Smooth muscle cell (in vitro differentiated cells): Measurements from ENCODE around the gene FNBP1L. TPM values are rescaled to one million over a fixed set of nuclear protein-coding genes. Genes with fewer than 3 reads are reported as not detected.

Experiments
- DNase-seq: peaks from one replicate; lab custom pipeline; 2025; ENCODE audit not compliant: unreplicated experiment; lab: John Stamatoyannopoulos, UW
- H2AFZ ChIP-seq: fragments of 200-600 bp; sonication (generic); 2 replicates; pipeline ENCODE4 v1.6.0; 2016; ENCODE audit warnings: antibody characterized with exemption, low read depth, mild to moderate bottlenecking
- H3F3A ChIP-seq: fragments of 200-600 bp; sonication (generic); 2 replicates; pipeline ENCODE4 v1.6.0; 2017; ENCODE audit warnings: antibody characterized with exemption, low read depth
- H3K27ac ChIP-seq: fragments of 200-600 bp; sonication (generic); 2 replicates; pipeline ENCODE4 v1.5.1; 2016; ENCODE audit warnings: low read depth, mild to moderate bottlenecking
- H3K27me3 ChIP-seq: fragments of 200-600 bp; sonication (generic); 2 replicates; pipeline ENCODE4 v1.6.1; 2016; ENCODE audit warnings: low read depth, mild to moderate bottlenecking
- H3K36me3 ChIP-seq: fragments of 200-600 bp; sonication (generic); 2 replicates; pipeline ENCODE4 v1.5.1; 2016; ENCODE audit warnings: low read depth
- H3K4me1 ChIP-seq: fragments of 200-600 bp; sonication (generic); 2 replicates; pipeline ENCODE4 v1.5.1; 2016; ENCODE audit warnings: low read depth
- H3K4me2 ChIP-seq: fragments of 200-600 bp; sonication (generic); 2 replicates; pipeline ENCODE4 v1.6.0; 2016; ENCODE audit warnings: mild to moderate bottlenecking
- H3K4me3 ChIP-seq: fragments of 200-600 bp; sonication (generic); 2 replicates; pipeline ENCODE4 v1.5.1; 2016; ENCODE audit warnings: mild to moderate bottlenecking
- H3K79me2 ChIP-seq: fragments of 200-600 bp; sonication (generic); 2 replicates; pipeline ENCODE4 v1.6.0; 2016; ENCODE audit warnings: low read depth, mild to moderate bottlenecking
- H3K9ac ChIP-seq: fragments of 200-600 bp; sonication (generic); 2 replicates; pipeline ENCODE4 v1.6.0; 2016; ENCODE audit warnings: low read depth
- H3K9me3 ChIP-seq: fragments of 200-600 bp; sonication (generic); replicated peaks from 2 replicates; pipeline ENCODE4 v1.5.1; 2016; ENCODE audit warnings: low read depth
- H4K20me1 ChIP-seq: fragments of 200-600 bp; sonication (generic); 2 replicates; pipeline ENCODE4 v1.6.0; 2016; ENCODE audit warnings: low read depth
- CTCF ChIP-seq: fragments of 200-600 bp; sonication (generic); IDR thresholded peaks from 2 replicates; pipeline ENCODE4 v1.5.1; 2017; ENCODE audit warnings: borderline replicate concordance, mild to moderate bottlenecking, antibody characterized with exemption; ENCODE audit not compliant: insufficient read depth, poor library complexity, severe bottlenecking
- WGBS: methylation state at CpG from one replicate; pipeline ENCODE4 v1.1.7; 2016; ENCODE audit warnings: low lambda C conversion rate; 5-methylcytosine and 5-hydroxymethylcytosine counted together
- polyA plus RNA-seq: library from polyadenylated mRNA; unstranded; fragments of >200 nt; fragmentation: Nextera tagmentation; extraction: Ambion mirVana; gene quantifications from 2 replicates; pipeline ENCODE4 v1.2.1, GENCODE V29; 2016
- total RNA-seq: library from RNA; depleted of rRNA; stranded (reverse); fragments of >200 nt; gene quantifications from 2 replicates; pipeline ENCODE4 v1.2.3, GENCODE V29; 2014

FNBP1L gene
- total and polyA plus RNA-seq, 2 experiments from 2014 or later, result 18.7 to 60.4 TPM

GRCh38 chr1:93501829-93502369 is 54.0 kb downstream of the FNBP1L start:
- TF ChIP-seq CTCF, result no peak
- 97% methylated on average over 1 of the region's 1 CpG for WGBS
- Histone ChIP-seq H3K9me3 (no peaks in the 10 kb centered on the region), H3K4me1 (no peaks in the 10 kb centered on the region), H3K27me3 (no peaks in the 10 kb centered on the region), H4K20me1 (peaks cover 80% of the 10 kb centered on the region), H3K79me2 (peaks cover 87% of the 10 kb centered on the region), H3F3A (no peaks in the 10 kb centered on the region), H3K4me2 (no peak overlapping the region), H3K9ac (no peak overlapping the region), H3K4me3 (no peak overlapping the region), H3K27ac (no peak overlapping the region), H3K36me3 (no peaks in the 10 kb centered on the region), H2AFZ (no peak overlapping the region)
- DNase-seq, result no peak

DNA sequence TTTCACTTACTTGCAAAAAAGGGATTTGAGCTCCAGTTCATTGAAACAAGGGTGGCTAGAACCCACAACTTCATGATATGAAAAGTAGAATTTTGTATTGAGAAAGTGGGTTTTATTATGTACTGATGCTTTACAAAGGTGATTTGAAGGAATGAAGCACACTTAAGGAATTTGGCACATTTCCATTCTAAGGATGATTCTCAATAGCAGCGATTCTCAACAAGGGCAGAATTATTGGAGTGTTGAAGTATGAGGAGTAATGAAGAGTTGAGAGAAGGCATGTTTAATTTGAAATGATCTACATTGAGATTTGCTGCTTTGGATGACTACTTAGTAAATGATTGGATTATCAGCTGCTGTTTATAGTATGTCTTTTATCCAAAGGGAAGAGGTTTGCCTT is 54.7 kb downstream of the FNBP1L start:
- peaks cover 73% of the 10 kb centered on the region for H4K20me1 ChIP-seq
- H2AFZ ChIP-seq, result no peak overlapping the region
- no peak overlapping the region for H3K9ac ChIP-seq
- H3K4me1 ChIP-seq, result no peaks in the 10 kb centered on the region
- H3K27me3 ChIP-seq, result no peaks in the 10 kb centered on the region
- no peak overlapping the region for H3K4me2 ChIP-seq
- no peaks in the 10 kb centered on the region for H3K9me3 ChIP-seq
- H3F3A ChIP-seq, result no peaks in the 10 kb centered on the region
- H3K36me3 ChIP-seq, result no peaks in the 10 kb centered on the region
- DNase-seq, result no peak
- H3K4me3 ChIP-seq, result no peak overlapping the region
- TF ChIP-seq CTCF, result no peak
- 100% methylated on average over 1 of the region's 1 CpG for WGBS
- H3K79me2 ChIP-seq, result peaks cover 86% of the 10 kb centered on the region
- H3K27ac ChIP-seq, result no peak overlapping the region

GRCh38 chr1:93503163-93503562 is 55.2 kb downstream of the FNBP1L start:
- no peaks in the 10 kb centered on the region for H3K9me3 ChIP-seq
- H3K79me2 ChIP-seq, result peaks cover 86% of the 10 kb centered on the region
- no peak overlapping the region for H3K27ac ChIP-seq
- H3K36me3 ChIP-seq, result no peaks in the 10 kb centered on the region
- no peak overlapping the region for H2AFZ ChIP-seq
- H3K4me1 ChIP-seq, result no peaks in the 10 kb centered on the region
- H3K9ac ChIP-seq, result no peak overlapping the region
- DNase-seq, result no peak
- H4K20me1 ChIP-seq, result peaks cover 71% of the 10 kb centered on the region
- no peak for TF ChIP-seq CTCF
- H3K4me2 ChIP-seq, result no peak overlapping the region
- no peak overlapping the region for H3K4me3 ChIP-seq
- H3K27me3 ChIP-seq, result no peaks in the 10 kb centered on the region
- 97% methylated on average over 3 of the region's 3 CpGs for WGBS
- H3F3A ChIP-seq, result no peaks in the 10 kb centered on the region

- Histone ChIP-seq H3K9ac (no peak overlapping the region), H3F3A (no peaks in the 10 kb centered on the region), H3K27me3 (no peaks in the 10 kb centered on the region), H3K36me3 (no peaks in the 10 kb centered on the region), H3K4me3 (no peak overlapping the region), H3K4me1 (no peaks in the 10 kb centered on the region), H2AFZ (no peak overlapping the region), H4K20me1 (peaks cover 71% of the 10 kb centered on the region), H3K4me2 (no peak overlapping the region), H3K79me2 (peaks cover 86% of the 10 kb centered on the region), H3K27ac (no peak overlapping the region), H3K9me3 (no peaks in the 10 kb centered on the region)
- TF ChIP-seq CTCF, result no peak
- DNase-seq, result no peak
Observed at GRCh38 chr1:93503816-93504215, 55.9 kb downstream of the FNBP1L start.
